Cardiac fibroblast (primary cell): Measurements from ENCODE around the gene TTC23.
"Not testable (repeated sequence)": the region's sequence is repeated elsewhere in the genome, so short reads cannot be mapped to it uniquely, and the experiment has no call there.

Experiments
- DNase-seq, 2 donors: peaks; one replicate each; pipeline versions ENCODE4 v3.0.0 to v3.0.0-alpha.2; 2010; ENCODE audit warnings: low read depth in 2 of 2
- H3K4me3 ChIP-seq, 2 donors: replicated peaks in 1 of 2; 1 replicate in 1 of 2; 2 replicates in 1 of 2; pipeline ENCODE4 v1.5.1; 2011; ENCODE audit warnings: low read depth in 2 of 2, low read length in 2 of 2, mild to moderate bottlenecking in 2 of 2, moderate library complexity in 1 of 2
- TF ChIP-seq, protein P1 (sequence below): IDR thresholded peaks from one replicate; pipeline ENCODE4 v1.5.1; 2011; ENCODE audit warnings: low read depth, mild to moderate bottlenecking, low read length, inconsistent platforms

Gene TTC23

DNA sequence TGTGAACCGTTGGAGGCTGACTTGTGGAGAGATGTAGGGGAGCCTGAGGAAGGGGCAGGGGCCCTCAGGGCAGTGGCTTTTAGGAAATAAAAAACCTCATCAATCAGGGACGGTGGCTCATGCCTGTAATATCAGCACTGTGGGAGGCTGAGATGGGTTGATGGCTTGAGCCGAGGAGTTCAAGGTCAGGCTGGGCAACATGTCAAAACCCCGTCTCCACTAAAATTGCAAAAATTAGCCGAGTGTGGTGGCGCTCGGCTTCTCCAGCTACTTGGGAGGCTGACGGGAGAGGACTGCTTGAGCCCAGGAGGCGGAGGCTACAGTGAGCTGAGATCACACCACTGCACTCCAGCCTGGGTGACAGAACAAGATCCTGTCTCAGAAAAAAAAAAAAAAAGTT, 7.6 kb downstream of the TTC23 start:
- no peak overlapping the region for H3K4me3 ChIP-seq
- TF ChIP-seq, protein P1, sequence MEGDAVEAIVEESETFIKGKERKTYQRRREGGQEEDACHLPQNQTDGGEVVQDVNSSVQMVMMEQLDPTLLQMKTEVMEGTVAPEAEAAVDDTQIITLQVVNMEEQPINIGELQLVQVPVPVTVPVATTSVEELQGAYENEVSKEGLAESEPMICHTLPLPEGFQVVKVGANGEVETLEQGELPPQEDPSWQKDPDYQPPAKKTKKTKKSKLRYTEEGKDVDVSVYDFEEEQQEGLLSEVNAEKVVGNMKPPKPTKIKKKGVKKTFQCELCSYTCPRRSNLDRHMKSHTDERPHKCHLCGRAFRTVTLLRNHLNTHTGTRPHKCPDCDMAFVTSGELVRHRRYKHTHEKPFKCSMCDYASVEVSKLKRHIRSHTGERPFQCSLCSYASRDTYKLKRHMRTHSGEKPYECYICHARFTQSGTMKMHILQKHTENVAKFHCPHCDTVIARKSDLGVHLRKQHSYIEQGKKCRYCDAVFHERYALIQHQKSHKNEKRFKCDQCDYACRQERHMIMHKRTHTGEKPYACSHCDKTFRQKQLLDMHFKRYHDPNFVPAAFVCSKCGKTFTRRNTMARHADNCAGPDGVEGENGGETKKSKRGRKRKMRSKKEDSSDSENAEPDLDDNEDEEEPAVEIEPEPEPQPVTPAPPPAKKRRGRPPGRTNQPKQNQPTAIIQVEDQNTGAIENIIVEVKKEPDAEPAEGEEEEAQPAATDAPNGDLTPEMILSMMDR = no peak

DNA sequence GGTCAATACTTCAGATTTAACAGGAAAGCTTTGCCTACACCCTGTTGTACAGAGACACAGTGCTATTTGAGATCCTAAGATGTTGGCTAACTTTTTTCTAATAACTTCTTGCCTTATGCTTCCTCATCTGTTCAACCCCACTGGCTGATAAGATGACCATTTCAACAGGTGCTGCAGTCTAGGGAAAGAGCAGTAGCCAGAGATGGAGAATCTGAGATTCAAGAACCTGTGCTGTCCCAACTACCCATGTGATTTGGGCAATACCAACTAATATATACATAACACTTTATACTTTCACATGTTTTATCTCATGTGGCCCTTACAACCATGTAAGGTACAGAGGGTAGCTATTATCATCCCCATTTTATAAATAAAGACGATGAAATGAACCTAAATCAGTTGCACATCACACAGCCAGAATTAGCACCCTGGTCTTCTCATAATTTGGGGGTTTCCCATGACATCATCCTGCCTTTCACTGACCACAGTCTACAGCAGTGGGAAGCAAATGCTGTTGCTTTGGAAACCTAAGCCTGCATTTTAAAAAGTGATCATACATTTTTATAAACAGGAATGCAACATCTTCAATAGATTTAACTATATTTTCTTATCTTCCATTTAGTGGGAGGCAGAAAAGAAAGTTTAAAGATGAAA, 9.7 kb downstream of the TTC23 start:
- peak in 1 of 2 donors; percentile 38 for DNase-seq
- TF ChIP-seq, protein P1 = no peak
- no peak overlapping the region for H3K4me3 ChIP-seq

More for the DNA sequence above, 7.6 kb downstream of the TTC23 start:
- DNase-seq = no peak

DNA sequence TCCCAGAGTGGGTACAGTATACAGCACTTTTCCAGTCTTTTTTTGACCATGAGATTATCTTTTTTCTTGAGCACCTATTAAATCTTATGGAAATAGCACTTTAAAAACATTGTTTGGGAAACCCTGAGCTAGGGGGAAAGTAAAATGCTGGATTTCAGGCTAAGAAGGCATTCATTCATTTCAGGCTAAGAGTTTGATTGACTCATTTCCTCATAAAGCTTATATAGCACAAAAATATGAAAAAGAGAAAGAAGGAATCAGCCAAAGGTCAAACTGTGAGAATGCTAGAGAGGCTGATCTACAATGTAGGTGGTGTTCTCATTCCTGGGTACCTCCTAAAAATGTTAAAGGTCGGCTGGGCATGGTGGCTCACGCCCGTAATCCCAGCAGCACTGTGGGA, 10.5 kb downstream of the TTC23 start:
- TF ChIP-seq, protein P1 = no peak
- H3K4me3 ChIP-seq = no peak overlapping the region
- no peak for DNase-seq

DNA sequence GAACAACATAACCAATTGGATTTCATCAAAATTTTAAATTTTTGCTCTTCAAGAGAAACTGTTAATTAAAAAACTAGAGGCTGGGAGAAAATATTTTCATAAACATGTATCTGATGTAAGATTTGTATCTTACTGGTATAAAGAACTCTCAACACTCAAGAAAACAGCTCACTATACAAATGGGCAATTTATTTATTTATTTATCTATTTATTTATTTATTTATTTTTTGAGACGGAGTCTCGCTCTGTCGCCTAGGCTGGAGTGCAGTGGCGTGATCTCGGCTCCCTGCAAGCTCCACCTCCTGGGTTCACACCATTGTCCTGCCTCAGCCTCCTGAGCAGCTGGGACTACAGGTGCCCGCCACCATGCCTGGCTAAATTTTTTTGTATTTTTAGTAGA, 15.2 kb downstream of the TTC23 start:
- DNase-seq, H3K4me3 ChIP-seq: not testable (repeated sequence)

DNA sequence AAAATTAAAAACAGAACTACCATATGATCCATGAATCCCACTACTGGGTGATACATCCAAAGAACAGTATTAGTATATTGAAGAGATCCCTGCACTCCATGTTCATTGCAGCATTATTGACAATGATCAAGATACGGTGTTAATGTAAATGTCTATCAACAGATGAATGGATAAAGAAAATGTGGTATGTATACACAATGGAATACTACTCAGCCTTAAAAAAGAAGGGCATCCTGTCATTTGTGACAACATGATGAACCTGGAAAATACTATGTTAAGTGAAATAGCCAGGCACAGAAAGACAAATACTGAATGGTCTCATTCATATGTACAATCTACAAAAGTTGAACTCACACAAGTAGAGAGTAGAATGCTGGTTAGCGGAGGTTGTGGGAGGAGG, 16.6 kb downstream of the TTC23 start:
- H3K4me3 ChIP-seq = no peak overlapping the region
- no peak for DNase-seq
- TF ChIP-seq, protein P1 = no peak

DNA sequence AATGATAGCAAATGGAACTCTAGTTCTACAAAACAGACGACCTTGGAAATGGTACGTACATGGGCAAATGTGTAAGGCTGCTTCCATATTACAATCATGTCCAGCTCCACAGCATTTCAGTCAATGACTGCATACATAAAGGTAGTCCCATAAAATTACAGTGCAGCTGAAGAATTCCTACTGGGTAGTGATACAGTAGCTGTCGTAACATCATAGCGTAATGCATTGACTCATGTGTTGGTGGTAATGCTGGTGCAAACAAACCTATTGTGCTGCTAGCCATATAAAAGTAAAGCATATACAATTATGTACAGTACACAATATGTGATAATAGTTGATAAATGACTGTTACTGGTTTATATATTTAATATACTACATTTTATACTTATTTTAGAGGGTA, 18.5 kb downstream of the TTC23 start:
- TF ChIP-seq, protein P1 = no peak
- H3K4me3 ChIP-seq = no peak overlapping the region
- DNase-seq = no peak

DNA sequence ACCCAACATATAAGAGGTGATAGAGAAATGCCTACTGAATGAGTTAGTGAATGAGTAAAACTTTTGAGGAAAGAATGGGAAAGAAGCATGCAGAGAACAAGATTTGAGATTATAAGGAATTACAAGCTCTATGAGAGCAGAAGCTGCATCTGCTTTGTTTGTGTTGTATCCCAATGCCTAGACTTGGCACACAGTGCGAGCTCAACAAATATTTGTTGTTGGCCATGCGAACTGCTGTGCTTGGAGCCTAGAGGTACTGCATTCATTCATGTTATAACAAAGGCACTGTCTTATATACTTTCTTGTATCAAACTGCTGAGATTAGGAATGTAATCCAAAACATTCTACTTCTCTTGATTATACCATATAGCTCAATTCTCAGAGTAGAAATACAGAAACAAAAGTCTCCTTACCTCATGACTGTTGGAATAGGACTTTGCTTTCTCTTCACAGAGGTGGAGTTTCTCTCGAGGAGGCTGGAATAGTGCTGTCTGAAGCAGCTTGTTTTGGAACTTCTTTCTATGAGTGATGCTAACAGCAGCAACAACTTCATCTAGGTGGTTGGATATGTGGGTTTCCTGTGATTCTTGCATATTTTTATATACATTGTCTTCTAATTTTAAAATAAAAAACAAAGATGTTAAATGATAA, 21.1 kb downstream of the TTC23 start:
- no peak for DNase-seq
- TF ChIP-seq, protein P1 = no peak
- H3K4me3 ChIP-seq = no peak overlapping the region
